Thyroid gland (tissue), 4 donors: ENCODE results near the gene TATDN3.

Experiments
- CTCF ChIP-seq, 6 experiments: fragments of 200-600 bp in 3 of 6; fragments of 450-650 bp in 3 of 6; sonication (generic) in 3 of 6; IDR thresholded peaks; one replicate each; pipeline ENCODE4 v1.5.1; 2016 to 2019; ENCODE audit warnings: antibody characterized with exemption in 6 of 6, mild to moderate bottlenecking in 2 of 6, inconsistent platforms in 1 of 6, moderate library complexity in 1 of 6
- POLR2A ChIP-seq, 2 donors: fragments of 450-650 bp; IDR thresholded peaks; one replicate each; pipeline ENCODE4 v1.6.1; 2017; ENCODE audit warnings: antibody characterized with exemption in 2 of 2, mild to moderate bottlenecking in 2 of 2, moderate library complexity in 1 of 2

GRCh38 chr1:212856755-212857154, 65.1 kb downstream of the TATDN3 start:
- TF ChIP-seq CTCF (IDR thresholded peaks at IDR 0.05) (no peak), POLR2A (IDR thresholded peaks at IDR 0.05) (no peak)
